A549 (cell line): ENCODE measurements around the gene CFAP410.

ENCODE experiments used
- HOXB5 ChIP-seq: fragments of 250-450 bp; sonication (Bioruptor Pico); IDR thresholded peaks from 2 replicates; pipeline ENCODE4 v1.5.0; 2020; ENCODE audit warnings: mild to moderate bottlenecking, moderate library complexity
- NPAS2 ChIP-seq: fragments of 250-450 bp; sonication (Bioruptor Pico); IDR thresholded peaks from 2 replicates; pipeline ENCODE4 v1.8.0; 2022; ENCODE audit warnings: mild to moderate bottlenecking, moderate library complexity, borderline replicate concordance
- POLR2A ChIP-seq: IDR thresholded peaks from 2 replicates; pipeline ENCODE4 v1.6.1; 2012; ENCODE audit warnings: mild to moderate bottlenecking, low read length
- RAD21 ChIP-seq, 2 experiments: fragments of >200 bp in 1 of 2; sonication (Bioruptor Twin) in 1 of 2; formaldehyde crosslinking in 1 of 2; IDR thresholded peaks in 1 of 2; conservative IDR thresholded peaks in 1 of 2; 2 replicates in 1 of 2; 3 replicates in 1 of 2; pipeline ENCODE4 v1.6.1; 2012 to 2018; ENCODE audit warnings: inconsistent platforms in 1 of 2
- RARB ChIP-seq: fragments of 250-450 bp; sonication (Bioruptor Pico); IDR thresholded peaks from 2 replicates; pipeline ENCODE4 v1.8.0; 2021; ENCODE audit warnings: mild to moderate bottlenecking, moderate library complexity
- RFX5 ChIP-seq: fragments of 450-650 bp; IDR thresholded peaks from 2 replicates; pipeline ENCODE4 v1.7.1; 2014; ENCODE audit warnings: antibody characterized with exemption, mild to moderate bottlenecking, moderate library complexity
- TFCP2L1 ChIP-seq: fragments of 250-450 bp; sonication (Bioruptor Pico); IDR thresholded peaks from 2 replicates; pipeline ENCODE4 v1.5.0; 2021; ENCODE audit warnings: mild to moderate bottlenecking
- TF ChIP-seq, protein P1 (sequence below): fragments of >200 bp; sonication (Bioruptor Twin); formaldehyde crosslinking; IDR thresholded peaks from 3 replicates; pipeline ENCODE4 v1.5.1; 2016
- TF ChIP-seq, protein P2 (sequence below): fragments of 150-350 bp; IDR thresholded peaks from 2 replicates; pipeline ENCODE4 v1.6.1; 2014; ENCODE audit warnings: low read depth, mild to moderate bottlenecking, low read length
- TF ChIP-seq, protein P3 (sequence below): IDR thresholded peaks from 2 replicates; pipeline ENCODE4 v1.6.1; 2012

DNA sequence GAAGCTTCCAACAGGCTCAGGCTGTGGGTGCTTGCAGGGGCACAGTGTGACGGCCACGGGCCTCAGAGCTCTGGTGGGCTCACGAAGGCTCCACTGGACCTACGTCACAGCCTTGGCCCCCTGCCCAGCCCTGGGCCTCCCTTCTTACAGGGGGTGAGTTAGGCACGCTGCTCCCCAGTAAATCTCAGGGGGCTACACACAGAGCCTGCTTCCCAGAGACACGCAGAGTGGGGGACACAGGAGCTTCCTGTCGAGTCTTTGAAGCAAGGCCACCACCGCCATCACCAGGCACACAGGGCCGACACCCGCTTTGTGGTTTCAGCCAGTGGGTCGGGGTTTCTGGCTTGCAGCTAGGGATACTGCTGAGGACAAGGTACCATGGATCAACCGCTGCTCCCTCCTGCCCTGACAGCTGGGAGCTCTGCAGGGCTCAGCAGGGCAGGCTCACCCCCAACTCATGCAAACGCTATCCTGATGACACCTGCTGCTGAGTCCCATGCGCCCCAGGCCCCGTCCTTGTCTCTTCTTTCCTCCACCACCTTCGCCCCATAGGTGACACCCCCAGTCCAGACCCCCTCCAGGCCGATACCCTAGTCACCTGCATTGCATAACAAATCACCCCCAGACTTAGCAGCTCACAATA lies 5.5 kb upstream of the CFAP410 start:
- TF ChIP-seq HOXB5 (CRISPR knock-in tag) (no peak), TFCP2L1 (no peak), RARB (no peak), RAD21 (conservative IDR thresholded peaks at IDR 0.05 in 1 of 2, IDR thresholded peaks at IDR 0.05 in 1 of 2) (no peak), NPAS2 (CRISPR knock-in tag) (no peak), RFX5 (no peak), POLR2A (no peak)
- TF ChIP-seq, protein P1, sequence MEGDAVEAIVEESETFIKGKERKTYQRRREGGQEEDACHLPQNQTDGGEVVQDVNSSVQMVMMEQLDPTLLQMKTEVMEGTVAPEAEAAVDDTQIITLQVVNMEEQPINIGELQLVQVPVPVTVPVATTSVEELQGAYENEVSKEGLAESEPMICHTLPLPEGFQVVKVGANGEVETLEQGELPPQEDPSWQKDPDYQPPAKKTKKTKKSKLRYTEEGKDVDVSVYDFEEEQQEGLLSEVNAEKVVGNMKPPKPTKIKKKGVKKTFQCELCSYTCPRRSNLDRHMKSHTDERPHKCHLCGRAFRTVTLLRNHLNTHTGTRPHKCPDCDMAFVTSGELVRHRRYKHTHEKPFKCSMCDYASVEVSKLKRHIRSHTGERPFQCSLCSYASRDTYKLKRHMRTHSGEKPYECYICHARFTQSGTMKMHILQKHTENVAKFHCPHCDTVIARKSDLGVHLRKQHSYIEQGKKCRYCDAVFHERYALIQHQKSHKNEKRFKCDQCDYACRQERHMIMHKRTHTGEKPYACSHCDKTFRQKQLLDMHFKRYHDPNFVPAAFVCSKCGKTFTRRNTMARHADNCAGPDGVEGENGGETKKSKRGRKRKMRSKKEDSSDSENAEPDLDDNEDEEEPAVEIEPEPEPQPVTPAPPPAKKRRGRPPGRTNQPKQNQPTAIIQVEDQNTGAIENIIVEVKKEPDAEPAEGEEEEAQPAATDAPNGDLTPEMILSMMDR: no peak
- TF ChIP-seq, protein P2, sequence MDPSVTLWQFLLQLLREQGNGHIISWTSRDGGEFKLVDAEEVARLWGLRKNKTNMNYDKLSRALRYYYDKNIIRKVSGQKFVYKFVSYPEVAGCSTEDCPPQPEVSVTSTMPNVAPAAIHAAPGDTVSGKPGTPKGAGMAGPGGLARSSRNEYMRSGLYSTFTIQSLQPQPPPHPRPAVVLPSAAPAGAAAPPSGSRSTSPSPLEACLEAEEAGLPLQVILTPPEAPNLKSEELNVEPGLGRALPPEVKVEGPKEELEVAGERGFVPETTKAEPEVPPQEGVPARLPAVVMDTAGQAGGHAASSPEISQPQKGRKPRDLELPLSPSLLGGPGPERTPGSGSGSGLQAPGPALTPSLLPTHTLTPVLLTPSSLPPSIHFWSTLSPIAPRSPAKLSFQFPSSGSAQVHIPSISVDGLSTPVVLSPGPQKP: no peak
- TF ChIP-seq, protein P3, sequence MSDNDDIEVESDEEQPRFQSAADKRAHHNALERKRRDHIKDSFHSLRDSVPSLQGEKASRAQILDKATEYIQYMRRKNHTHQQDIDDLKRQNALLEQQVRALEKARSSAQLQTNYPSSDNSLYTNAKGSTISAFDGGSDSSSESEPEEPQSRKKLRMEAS: no peak
